Esophagus muscularis mucosa (tissue), 4 donors: ENCODE results near the gene FITM1.

Experiments used
- EP300 ChIP-seq: sonication (generic); formaldehyde crosslinking; IDR thresholded peaks from one replicate; pipeline ENCODE4 v1.6.1; 2017; ENCODE audit warnings: antibody characterized with exemption
- POLR2A ChIP-seq: fragments of 450-650 bp; IDR thresholded peaks from one replicate; pipeline ENCODE4 v1.6.1; 2017; ENCODE audit warnings: antibody characterized with exemption, moderate library complexity, mild to moderate bottlenecking, low read depth
- POLR2AphosphoS5 ChIP-seq, 2 donors: sonication (generic); formaldehyde crosslinking; IDR thresholded peaks; one replicate each; pipeline ENCODE4 v1.6.1; 2017; ENCODE audit warnings: antibody characterized with exemption in 2 of 2
- TF ChIP-seq, protein P1 (sequence below), 3 experiments: fragments of 200-600 bp in 2 of 3; fragments of 450-650 bp in 1 of 3; sonication (generic) in 2 of 3; IDR thresholded peaks; one replicate each; pipeline ENCODE4 v1.5.1; 2017 to 2019; ENCODE audit warnings: antibody characterized with exemption in 3 of 3, mild to moderate bottlenecking in 2 of 3, moderate library complexity in 1 of 3

DNA sequence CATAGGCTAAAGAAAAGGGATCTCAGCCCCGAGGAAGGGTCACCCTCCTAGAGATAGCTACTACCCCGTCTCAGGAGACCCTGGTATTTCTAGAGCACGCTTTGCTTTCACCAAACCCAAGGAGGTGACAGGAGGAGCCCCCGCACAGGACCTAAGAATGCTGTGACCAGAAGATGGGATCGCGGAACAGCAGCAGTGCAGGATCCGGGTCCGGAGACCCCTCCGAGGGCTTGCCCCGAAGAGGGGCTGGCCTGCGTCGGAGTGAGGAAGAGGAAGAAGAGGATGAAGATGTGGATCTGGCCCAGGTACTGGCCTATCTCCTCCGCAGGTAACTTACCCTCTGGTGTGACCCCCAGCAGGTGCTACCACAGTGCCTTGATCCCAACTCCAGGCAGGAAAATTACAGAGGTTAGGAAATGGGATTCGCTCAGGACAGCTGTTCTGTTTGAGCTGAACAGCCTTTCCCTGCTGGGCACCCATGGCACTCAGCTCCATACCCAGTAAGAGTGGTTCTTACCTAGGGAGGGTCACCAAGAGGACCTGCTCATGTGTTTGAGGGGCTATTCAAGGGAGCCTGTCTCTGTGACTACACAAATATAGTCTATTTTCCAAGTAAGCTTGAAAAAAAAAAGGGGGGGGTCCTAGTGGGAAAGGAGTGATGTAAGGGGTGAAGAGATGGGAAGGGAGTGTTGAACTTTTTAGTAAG, 14.9 kb upstream of the FITM1 start:
- TF ChIP-seq POLR2A, result no peak
- TF ChIP-seq, protein P1, sequence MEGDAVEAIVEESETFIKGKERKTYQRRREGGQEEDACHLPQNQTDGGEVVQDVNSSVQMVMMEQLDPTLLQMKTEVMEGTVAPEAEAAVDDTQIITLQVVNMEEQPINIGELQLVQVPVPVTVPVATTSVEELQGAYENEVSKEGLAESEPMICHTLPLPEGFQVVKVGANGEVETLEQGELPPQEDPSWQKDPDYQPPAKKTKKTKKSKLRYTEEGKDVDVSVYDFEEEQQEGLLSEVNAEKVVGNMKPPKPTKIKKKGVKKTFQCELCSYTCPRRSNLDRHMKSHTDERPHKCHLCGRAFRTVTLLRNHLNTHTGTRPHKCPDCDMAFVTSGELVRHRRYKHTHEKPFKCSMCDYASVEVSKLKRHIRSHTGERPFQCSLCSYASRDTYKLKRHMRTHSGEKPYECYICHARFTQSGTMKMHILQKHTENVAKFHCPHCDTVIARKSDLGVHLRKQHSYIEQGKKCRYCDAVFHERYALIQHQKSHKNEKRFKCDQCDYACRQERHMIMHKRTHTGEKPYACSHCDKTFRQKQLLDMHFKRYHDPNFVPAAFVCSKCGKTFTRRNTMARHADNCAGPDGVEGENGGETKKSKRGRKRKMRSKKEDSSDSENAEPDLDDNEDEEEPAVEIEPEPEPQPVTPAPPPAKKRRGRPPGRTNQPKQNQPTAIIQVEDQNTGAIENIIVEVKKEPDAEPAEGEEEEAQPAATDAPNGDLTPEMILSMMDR (IDR thresholded peaks at IDR 0.05), result no peak
- TF ChIP-seq EP300, result no peak
- TF ChIP-seq POLR2AphosphoS5 (IDR thresholded peaks at IDR 0.05), result no peak
